Coronary artery (tissue), 2 donors: Measurements from ENCODE around the gene FZR1.
"Not testable (repeated sequence)": the region's sequence is repeated elsewhere in the genome, so short reads cannot be mapped to it uniquely, and the experiment has no call there.

Source experiments
- DNase-seq: peaks from one replicate; pipeline ENCODE4 v3.0.0-alpha.2; 2017; ENCODE audit warnings: low spot score
- H3K27ac ChIP-seq, 2 donors: fragments of 200-600 bp; sonication (generic); one replicate each; pipeline ENCODE4 v1.5.1; 2016 to 2019
- H3K4me3 ChIP-seq: fragments of 200-600 bp; sonication (generic); 2 replicates; pipeline ENCODE4 v1.5.1; 2016; ENCODE audit warnings: mild to moderate bottlenecking, moderate library complexity
- TF ChIP-seq, protein P1 (sequence below): fragments of 200-600 bp; sonication (generic); IDR thresholded peaks from one replicate; pipeline ENCODE4 v1.5.1; 2019; ENCODE audit warnings: antibody characterized with exemption

The FZR1 gene

DNA sequence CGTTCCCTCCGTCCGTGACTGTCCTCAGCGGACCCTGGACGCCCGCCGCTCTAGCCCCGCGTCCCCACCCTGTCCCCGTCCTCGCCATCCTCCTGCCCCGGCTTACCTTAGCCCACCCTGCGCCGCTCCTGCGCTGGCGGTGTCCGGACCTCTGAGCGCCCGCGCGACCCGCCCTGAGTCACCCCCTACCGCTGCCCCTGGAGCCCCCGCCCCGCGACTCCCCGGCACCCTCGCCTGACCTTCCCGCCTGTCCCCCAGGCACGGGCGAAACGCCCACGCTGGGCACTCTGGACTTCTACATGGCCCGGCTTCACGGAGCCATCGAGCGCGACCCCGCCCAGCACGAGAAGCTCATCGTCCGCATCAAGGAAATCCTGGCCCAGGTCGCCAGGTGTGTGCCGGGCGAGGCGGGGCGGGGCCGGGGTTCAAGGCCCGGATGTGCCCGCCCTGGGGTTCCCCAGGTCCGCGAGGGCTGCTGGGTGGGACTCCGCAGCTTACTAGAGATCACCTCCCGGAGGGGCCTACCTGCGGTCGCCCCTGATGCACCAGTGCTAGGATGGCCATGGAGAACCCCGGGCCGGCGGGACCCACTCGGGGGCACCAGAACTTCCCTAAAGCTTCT, 71.7 kb downstream of the FZR1 start:
- peak overlapping the region in 1 of 2 donors; percentile 87 for H3K27ac ChIP-seq
- no peak overlapping the region for H3K4me3 ChIP-seq
- DNase-seq, result no peak
- TF ChIP-seq, protein P1, sequence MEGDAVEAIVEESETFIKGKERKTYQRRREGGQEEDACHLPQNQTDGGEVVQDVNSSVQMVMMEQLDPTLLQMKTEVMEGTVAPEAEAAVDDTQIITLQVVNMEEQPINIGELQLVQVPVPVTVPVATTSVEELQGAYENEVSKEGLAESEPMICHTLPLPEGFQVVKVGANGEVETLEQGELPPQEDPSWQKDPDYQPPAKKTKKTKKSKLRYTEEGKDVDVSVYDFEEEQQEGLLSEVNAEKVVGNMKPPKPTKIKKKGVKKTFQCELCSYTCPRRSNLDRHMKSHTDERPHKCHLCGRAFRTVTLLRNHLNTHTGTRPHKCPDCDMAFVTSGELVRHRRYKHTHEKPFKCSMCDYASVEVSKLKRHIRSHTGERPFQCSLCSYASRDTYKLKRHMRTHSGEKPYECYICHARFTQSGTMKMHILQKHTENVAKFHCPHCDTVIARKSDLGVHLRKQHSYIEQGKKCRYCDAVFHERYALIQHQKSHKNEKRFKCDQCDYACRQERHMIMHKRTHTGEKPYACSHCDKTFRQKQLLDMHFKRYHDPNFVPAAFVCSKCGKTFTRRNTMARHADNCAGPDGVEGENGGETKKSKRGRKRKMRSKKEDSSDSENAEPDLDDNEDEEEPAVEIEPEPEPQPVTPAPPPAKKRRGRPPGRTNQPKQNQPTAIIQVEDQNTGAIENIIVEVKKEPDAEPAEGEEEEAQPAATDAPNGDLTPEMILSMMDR, result no peak

DNA sequence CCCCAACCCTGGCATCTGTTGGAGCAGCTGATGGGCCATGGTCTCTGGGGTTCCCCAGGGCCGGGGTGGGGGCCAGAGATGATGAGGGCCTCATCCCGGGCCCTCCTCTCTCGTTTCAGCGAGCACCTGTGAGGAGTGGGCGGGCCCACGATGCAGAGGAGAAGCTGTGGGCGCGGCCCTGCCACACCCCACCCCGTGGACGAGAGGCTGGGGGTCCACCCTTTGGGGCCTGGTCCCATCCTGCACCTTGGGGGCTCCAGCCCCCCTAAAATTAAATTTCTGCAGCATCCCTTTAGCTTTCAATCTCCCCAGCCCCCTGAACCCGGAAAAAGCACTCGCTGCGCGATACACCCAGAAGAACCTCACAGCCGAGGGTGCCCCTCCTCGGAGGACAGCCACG, 72.3 kb downstream of the FZR1 start:
- DNase-seq, result no peak

DNA sequence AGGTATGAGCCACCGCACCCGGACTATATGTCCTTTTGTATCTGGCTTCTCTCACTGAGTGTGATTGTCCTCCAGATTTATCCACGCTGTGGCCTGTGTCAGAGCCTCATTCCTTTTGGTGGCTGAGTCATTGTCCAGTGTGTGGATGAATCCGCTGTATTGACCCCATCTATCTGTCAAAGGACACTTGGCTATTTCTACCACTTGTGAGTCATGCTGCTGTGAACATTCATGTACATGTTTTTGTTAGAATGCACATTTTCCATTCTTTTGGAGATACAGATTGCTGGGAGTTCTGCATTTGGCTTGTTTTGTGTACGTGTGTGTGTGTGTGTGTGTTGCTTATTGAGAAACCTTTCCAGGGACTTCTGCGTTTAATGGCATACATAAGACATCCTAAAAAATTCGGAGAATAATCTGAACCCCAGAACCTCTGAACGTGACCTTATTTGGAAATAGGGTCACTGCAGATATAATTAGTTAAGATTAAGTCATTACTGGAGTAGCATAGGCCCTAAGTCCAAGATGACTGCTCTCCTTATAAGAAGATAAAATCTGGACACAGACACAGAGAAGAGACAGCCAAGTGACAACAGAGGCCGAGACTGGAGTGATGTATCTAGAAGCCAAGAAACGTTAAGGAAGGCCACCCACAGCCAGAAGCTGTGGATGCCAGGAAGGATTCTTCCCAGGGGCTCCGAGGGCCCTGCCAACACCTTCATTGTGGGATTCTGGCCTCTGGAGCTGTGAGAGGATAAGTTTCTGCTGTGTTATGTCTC, 74.2 kb downstream of the FZR1 start:
- no peak for DNase-seq
- TF ChIP-seq, protein P1, result no peak
- Histone ChIP-seq H3K27ac (peak overlapping the region; percentile 29 to 84), H3K4me3 (no peak overlapping the region)

More for the DNA sequence above, 72.3 kb downstream of the FZR1 start:
- no peak overlapping the region for H3K27ac ChIP-seq
- TF ChIP-seq, protein P1, result no peak
- H3K4me3 ChIP-seq, result no peak overlapping the region

DNA sequence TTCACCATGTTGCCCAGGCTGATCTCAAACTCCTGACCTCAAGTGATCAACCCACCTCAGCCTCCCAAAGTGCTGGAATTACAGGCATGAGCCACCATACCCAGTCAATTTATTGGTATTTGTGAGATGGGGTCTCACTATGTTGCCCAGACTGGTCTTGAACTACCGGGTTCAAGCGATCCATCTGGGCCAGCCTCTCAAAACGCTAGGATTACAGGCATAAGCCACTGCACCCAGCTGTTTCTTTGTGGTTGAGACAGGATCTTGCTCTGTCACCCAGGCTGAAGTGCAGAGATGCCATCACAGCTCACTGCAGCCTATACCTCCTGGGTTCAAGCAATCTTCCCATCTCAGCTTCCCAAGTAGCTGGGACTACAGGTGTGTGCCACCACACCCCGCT, 75.7 kb downstream of the FZR1 start:
- not testable (repeated sequence) for DNase-seq, H3K4me3 ChIP-seq, H3K27ac ChIP-seq

DNA sequence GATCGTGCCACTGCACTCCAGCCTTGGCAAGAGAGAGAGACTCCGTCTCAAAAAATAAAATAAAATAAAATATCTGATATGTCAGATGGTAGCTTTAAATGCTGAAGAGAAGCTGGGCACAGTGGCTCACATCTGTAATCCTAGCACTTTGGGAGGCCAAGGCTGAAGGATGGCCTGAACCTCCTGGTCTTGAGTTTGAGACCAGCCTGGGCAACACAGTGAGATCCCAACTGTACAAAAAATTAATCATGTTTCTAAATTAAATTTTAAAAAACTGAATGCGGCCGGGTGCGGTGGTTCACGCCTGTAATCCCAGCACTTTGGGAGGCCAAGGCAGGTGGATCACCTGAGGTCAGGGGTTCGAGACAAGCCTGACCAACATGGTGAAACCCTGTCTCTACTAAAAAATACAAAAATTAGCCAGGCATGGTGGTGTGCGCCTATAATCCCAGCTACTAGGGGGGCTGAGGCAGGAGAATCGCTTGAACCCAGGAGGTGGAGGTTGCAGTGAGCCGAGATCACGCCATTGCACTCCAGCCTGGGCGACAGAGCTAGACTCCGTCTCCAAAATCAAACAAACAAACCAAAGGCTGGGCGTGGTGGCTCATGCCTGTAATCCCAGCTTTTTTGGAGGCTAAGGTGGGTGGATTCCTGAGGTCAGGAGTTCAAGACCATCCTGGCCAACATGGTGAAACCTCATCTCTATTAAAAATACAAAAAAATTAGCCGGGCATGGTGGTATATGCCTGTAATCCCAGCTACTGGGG, 78.1 kb downstream of the FZR1 start:
- H3K4me3 ChIP-seq, H3K27ac ChIP-seq, DNase-seq: not testable (repeated sequence)

DNA sequence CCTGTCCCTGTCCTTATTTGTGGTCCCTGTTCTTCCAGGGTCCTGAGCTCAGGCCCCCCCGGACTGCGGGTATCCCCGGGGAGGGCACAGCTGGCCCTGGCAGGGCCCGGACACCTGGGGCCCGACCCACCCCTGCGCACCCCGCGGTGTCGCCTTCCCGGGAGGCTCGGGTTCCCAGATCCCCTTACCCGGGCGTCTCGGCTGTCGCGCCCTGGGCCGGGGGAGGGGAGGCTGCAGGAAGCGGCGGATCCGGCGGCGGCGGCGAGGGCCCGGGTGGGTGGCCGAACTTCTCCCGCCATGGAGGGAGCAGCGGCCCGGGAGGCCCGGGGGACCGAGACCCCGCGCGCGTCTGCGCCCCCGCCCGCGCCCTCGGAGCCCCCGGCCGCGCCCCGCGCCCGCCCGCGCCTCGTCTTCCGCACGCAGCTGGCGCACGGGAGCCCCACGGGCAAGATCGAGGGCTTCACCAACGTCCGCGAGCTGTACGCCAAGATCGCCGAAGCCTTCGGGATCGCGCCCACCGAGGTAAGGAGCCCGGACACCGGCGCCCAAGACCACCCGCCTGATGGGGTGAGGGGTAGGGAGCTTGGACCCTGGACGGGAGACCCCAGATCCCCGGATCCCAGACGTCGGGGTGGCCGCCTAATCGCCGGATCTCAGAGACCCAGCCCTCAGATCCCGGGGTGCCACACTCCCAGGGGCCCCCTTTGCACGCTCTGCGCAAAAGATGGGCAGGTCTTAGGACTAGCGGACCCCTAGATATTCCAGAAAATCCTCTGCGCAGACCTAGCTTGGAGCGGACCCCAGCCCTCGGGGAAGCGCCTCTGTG, 79.4 kb downstream of the FZR1 start, which contains the start of gene GIPC3:
GIPC3 (plus strand) TSS at position 178 of the 826 bp plus-strand sequence; CDS start at position 298, 120 bp downstream.
- DNase-seq, result no peak
- Histone ChIP-seq H3K27ac (no peak within 1 kb of the TSS), H3K4me3 (peak within 1 kb of the TSS; percentile 62)
- TF ChIP-seq, protein P1, result no peak

DNA sequence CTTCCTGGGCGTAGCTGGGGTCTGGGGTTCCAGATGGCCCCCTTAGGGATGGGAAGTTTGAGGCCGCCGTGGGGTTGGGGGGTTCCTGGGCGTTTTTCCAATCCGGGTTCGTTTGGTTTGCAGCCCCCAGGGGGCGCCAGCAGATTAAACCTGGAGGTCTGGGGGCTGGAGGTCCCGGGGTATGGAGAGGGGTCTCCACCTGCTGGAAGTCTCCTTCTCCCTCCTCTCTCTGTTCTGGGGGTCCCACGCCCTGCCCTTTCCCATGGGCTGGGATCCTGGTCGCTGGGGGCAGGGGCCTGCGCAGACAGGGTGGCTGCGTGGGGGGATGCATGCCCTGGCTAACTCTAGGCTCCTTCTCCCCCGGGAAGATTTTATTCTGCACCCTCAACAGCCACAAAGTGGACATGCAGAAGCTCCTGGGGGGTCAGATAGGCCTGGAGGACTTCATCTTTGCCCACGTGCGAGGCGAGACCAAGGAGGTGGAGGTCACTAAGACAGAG, 80.1 kb downstream of the FZR1 start:
- H3K27ac ChIP-seq, result peak overlapping the region in 1 of 2 donors; percentile 50
- H3K4me3 ChIP-seq, result peak overlapping the region; percentile 62
- no peak for DNase-seq
- TF ChIP-seq, protein P1, result peak; percentile 59
